Measurements from ENCODE around the gene PTBP3. TPM values are rescaled to one million over a fixed set of nuclear protein-coding genes. Genes with fewer than 3 reads are reported as not detected.

Gene PTBP3
- total and polyA plus RNA-seq, 2 donors: 26.7 to 32.8 TPM

GRCh38 chr9:112184221-112184620, 149.2 kb downstream of the PTBP3 start:
- no peaks in the 10 kb centered on the region for H3K36me3 ChIP-seq (ENCODE audit: control insufficient read depth in 2 of 2, insufficient read depth in 2 of 2, low read length in 1 of 2)
- no peak overlapping the region for H3K27ac ChIP-seq (ENCODE audit: low read depth in 1 of 2, low read length in 1 of 2)
- no peak overlapping the region for H3K4me3 ChIP-seq (ENCODE audit: low read length in 2 of 2)
- 88% methylated on average over 3 of the region's 3 CpGs for WGBS
- no peak for DNase-seq (ENCODE audit: low read depth in 6 of 9, low spot score in 9 of 9)
- peaks cover 15 to 19% of the 10 kb centered on the region in 2 donors for H3K4me1 ChIP-seq (ENCODE audit: control insufficient read depth in 2 of 2, insufficient read depth in 2 of 2, low read length in 2 of 2)
- H3K9me3 ChIP-seq (ENCODE audit: control insufficient read depth in 2 of 2, insufficient read depth in 1 of 2, low read length in 1 of 2): peaks cover 0 to 4% of the 10 kb centered on the region in 2 donors
- H3K27me3 ChIP-seq (ENCODE audit: control insufficient read depth in 2 of 2, insufficient read depth in 1 of 2, low read length in 1 of 2): no peaks in the 10 kb centered on the region

- WGBS: 3% methylated on average over 3 of the region's 3 CpGs
- Histone ChIP-seq H3K27ac (ENCODE audit: low read depth in 1 of 2, low read length in 1 of 2) (peak overlapping the region in 1 of 2 donors; percentile 59), H3K36me3 (ENCODE audit: control insufficient read depth in 2 of 2, insufficient read depth in 2 of 2, low read length in 1 of 2) (no peaks in the 10 kb centered on the region), H3K27me3 (ENCODE audit: control insufficient read depth in 2 of 2, insufficient read depth in 1 of 2, low read length in 1 of 2) (peaks cover 0 to 4% of the 10 kb centered on the region in 2 donors), H3K4me1 (ENCODE audit: control insufficient read depth in 2 of 2, insufficient read depth in 2 of 2, low read length in 2 of 2) (peaks cover 15 to 29% of the 10 kb centered on the region in 2 donors), H3K9me3 (ENCODE audit: control insufficient read depth in 2 of 2, insufficient read depth in 1 of 2, low read length in 1 of 2) (peaks cover 0 to 4% of the 10 kb centered on the region in 2 donors), H3K4me3 (ENCODE audit: low read length in 2 of 2) (no peak overlapping the region)
- DNase-seq (ENCODE audit: low read depth in 6 of 9, low spot score in 9 of 9): peak in 3 of 9 donors; percentile 26 to 67 (median 27)
Observed at GRCh38 chr9:112180387-112180881, 153.0 kb downstream of the PTBP3 start.

- H3K36me3 ChIP-seq (ENCODE audit: control insufficient read depth in 2 of 2, insufficient read depth in 2 of 2, low read length in 1 of 2): no peaks in the 10 kb centered on the region
- H3K9me3 ChIP-seq (ENCODE audit: control insufficient read depth in 2 of 2, insufficient read depth in 1 of 2, low read length in 1 of 2): peaks cover 0 to 4% of the 10 kb centered on the region in 2 donors
- no peak for DNase-seq (ENCODE audit: low read depth in 6 of 9, low spot score in 9 of 9)
- H3K4me3 ChIP-seq (ENCODE audit: low read length in 2 of 2): no peak overlapping the region
- H3K27ac ChIP-seq (ENCODE audit: low read depth in 1 of 2, low read length in 1 of 2): no peak overlapping the region
- H3K4me1 ChIP-seq (ENCODE audit: control insufficient read depth in 2 of 2, insufficient read depth in 2 of 2, low read length in 2 of 2): peaks cover 15 to 31% of the 10 kb centered on the region in 2 donors
- H3K27me3 ChIP-seq (ENCODE audit: control insufficient read depth in 2 of 2, insufficient read depth in 1 of 2, low read length in 1 of 2): peaks cover 0 to 6% of the 10 kb centered on the region in 2 donors
- WGBS: 76% methylated on average over 4 of the region's 4 CpGs
Observed at GRCh38 chr9:112179816-112180215, 153.6 kb downstream of the PTBP3 start.

- peak in 1 of 9 donors; percentile 34 for DNase-seq (ENCODE audit: low read depth in 6 of 9, low spot score in 9 of 9)
- Histone ChIP-seq H3K36me3 (ENCODE audit: control insufficient read depth in 2 of 2, insufficient read depth in 2 of 2, low read length in 1 of 2) (no peaks in the 10 kb centered on the region), H3K9me3 (ENCODE audit: control insufficient read depth in 2 of 2, insufficient read depth in 1 of 2, low read length in 1 of 2) (no peaks in the 10 kb centered on the region), H3K4me3 (ENCODE audit: low read length in 2 of 2) (no peak overlapping the region), H3K27me3 (ENCODE audit: control insufficient read depth in 2 of 2, insufficient read depth in 1 of 2, low read length in 1 of 2) (peaks cover 0 to 9% of the 10 kb centered on the region in 2 donors), H3K27ac (ENCODE audit: low read depth in 1 of 2, low read length in 1 of 2) (no peak overlapping the region), H3K4me1 (ENCODE audit: control insufficient read depth in 2 of 2, insufficient read depth in 2 of 2, low read length in 2 of 2) (peaks cover 18 to 41% of the 10 kb centered on the region in 2 donors)
- 36% methylated on average over 5 of the region's 5 CpGs for WGBS
Observed at GRCh38 chr9:112176524-112176923, 156.9 kb downstream of the PTBP3 start.

GRCh38 chr9:112175796-112176315, 157.6 kb downstream of the PTBP3 start:
- DNase-seq (ENCODE audit: low read depth in 6 of 9, low spot score in 9 of 9): no peak
- peaks cover 14 to 36% of the 10 kb centered on the region in 2 donors for H3K4me1 ChIP-seq (ENCODE audit: control insufficient read depth in 2 of 2, insufficient read depth in 2 of 2, low read length in 2 of 2)
- no peaks in the 10 kb centered on the region for H3K36me3 ChIP-seq (ENCODE audit: control insufficient read depth in 2 of 2, insufficient read depth in 2 of 2, low read length in 1 of 2)
- peaks cover 0 to 9% of the 10 kb centered on the region in 2 donors for H3K27me3 ChIP-seq (ENCODE audit: control insufficient read depth in 2 of 2, insufficient read depth in 1 of 2, low read length in 1 of 2)
- H3K9me3 ChIP-seq (ENCODE audit: control insufficient read depth in 2 of 2, insufficient read depth in 1 of 2, low read length in 1 of 2): no peaks in the 10 kb centered on the region
- H3K4me3 ChIP-seq (ENCODE audit: low read length in 2 of 2): peak overlapping the region in 1 of 2 donors; percentile 47
- no peak overlapping the region for H3K27ac ChIP-seq (ENCODE audit: low read depth in 1 of 2, low read length in 1 of 2)
- WGBS: 95% methylated on average over 17 of the region's 17 CpGs

GRCh38 chr9:112174965-112175795, 158.2 kb downstream of the PTBP3 start, which contains the start of gene SUSD1:
TSS of gene SUSD1 (minus strand) at chr9:112175297. CDS start at chr9:112175235, 62 bp downstream.
- Histone ChIP-seq H3K36me3 (ENCODE audit: control insufficient read depth in 2 of 2, insufficient read depth in 2 of 2, low read length in 1 of 2) (no peaks in the 10 kb centered on the region), H3K27me3 (ENCODE audit: control insufficient read depth in 2 of 2, insufficient read depth in 1 of 2, low read length in 1 of 2) (peaks cover 0 to 9% of the 10 kb centered on the region in 2 donors), H3K4me3 (ENCODE audit: low read length in 2 of 2) (peak within 1 kb of the TSS; percentile 52 to 81), H3K4me1 (ENCODE audit: control insufficient read depth in 2 of 2, insufficient read depth in 2 of 2, low read length in 2 of 2) (peaks cover 9 to 31% of the 10 kb centered on the region in 2 donors), H3K9me3 (ENCODE audit: control insufficient read depth in 2 of 2, insufficient read depth in 1 of 2, low read length in 1 of 2) (no peaks in the 10 kb centered on the region), H3K27ac (ENCODE audit: low read depth in 1 of 2, low read length in 1 of 2) (peak within 1 kb of the TSS in 1 of 2 donors; percentile 62)
- 8% methylated on average over 88 of the region's 88 CpGs for WGBS
- peak in 5 of 9 donors; percentile 28 to 71 (median 53) for DNase-seq (ENCODE audit: low read depth in 6 of 9, low spot score in 9 of 9)

GRCh38 chr9:112174222-112174964, 159.0 kb downstream of the PTBP3 start:
- peak in 4 of 9 donors; percentile 37 to 74 (median 54) for DNase-seq (ENCODE audit: low read depth in 6 of 9, low spot score in 9 of 9)
- Histone ChIP-seq H3K4me1 (ENCODE audit: control insufficient read depth in 2 of 2, insufficient read depth in 2 of 2, low read length in 2 of 2) (peaks cover 3 to 24% of the 10 kb centered on the region in 2 donors), H3K9me3 (ENCODE audit: control insufficient read depth in 2 of 2, insufficient read depth in 1 of 2, low read length in 1 of 2) (no peaks in the 10 kb centered on the region), H3K4me3 (ENCODE audit: low read length in 2 of 2) (peak overlapping the region; percentile 52 to 81), H3K36me3 (ENCODE audit: control insufficient read depth in 2 of 2, insufficient read depth in 2 of 2, low read length in 1 of 2) (no peaks in the 10 kb centered on the region), H3K27me3 (ENCODE audit: control insufficient read depth in 2 of 2, insufficient read depth in 1 of 2, low read length in 1 of 2) (peaks cover 0 to 9% of the 10 kb centered on the region in 2 donors), H3K27ac (ENCODE audit: low read depth in 1 of 2, low read length in 1 of 2) (peak overlapping the region in 1 of 2 donors; percentile 62)
- 4% methylated on average over 42 of the region's 42 CpGs for WGBS

- Histone ChIP-seq H3K4me3 (ENCODE audit: low read length in 2 of 2) (no peak overlapping the region), H3K9me3 (ENCODE audit: control insufficient read depth in 2 of 2, insufficient read depth in 1 of 2, low read length in 1 of 2) (no peaks in the 10 kb centered on the region), H3K27ac (ENCODE audit: low read depth in 1 of 2, low read length in 1 of 2) (no peak overlapping the region), H3K36me3 (ENCODE audit: control insufficient read depth in 2 of 2, insufficient read depth in 2 of 2, low read length in 1 of 2) (no peaks in the 10 kb centered on the region), H3K4me1 (ENCODE audit: control insufficient read depth in 2 of 2, insufficient read depth in 2 of 2, low read length in 2 of 2) (peaks cover 3 to 25% of the 10 kb centered on the region in 2 donors), H3K27me3 (ENCODE audit: control insufficient read depth in 2 of 2, insufficient read depth in 1 of 2, low read length in 1 of 2) (peaks cover 0 to 9% of the 10 kb centered on the region in 2 donors)
- no peak for DNase-seq (ENCODE audit: low read depth in 6 of 9, low spot score in 9 of 9)
- WGBS: 92% methylated on average over 18 of the region's 18 CpGs
Observed at GRCh38 chr9:112173489-112174221, 159.8 kb downstream of the PTBP3 start.
